ENCODE data around the gene BTBD2.

GRCh38 chr19:1961000-1961883 is 54.3 kb downstream of the BTBD2 start:
- TF ChIP-seq CTCF (IDR thresholded peaks at IDR 0.05) (no peak), POLR2A (IDR thresholded peaks at IDR 0.05) (no peak)
